Natural killer cell (primary cell): ENCODE measurements around the gene SMO. TPM values are rescaled to one million over a fixed set of nuclear protein-coding genes. Genes with fewer than 3 reads are reported as not detected.

Experiments
- ATAC-seq, 3 donors: fragments of 150-1000 bp in 2 of 3; fragments of 200-7000 bp in 1 of 3; cut with Tn5 transposase; 1 replicate in 1 of 3; 2 replicates in 2 of 3; pipeline ENCODE4 v1.10.0; 2021; ENCODE audit warnings: mild to moderate bottlenecking in 2 of 3, moderate library complexity in 2 of 3
- DNase-seq, 2 donors: peaks; one replicate each; pipeline versions ENCODE4 v3.0.0 to v3.0.0-alpha.2; 2013 to 2021; ENCODE audit warnings: mixed read lengths in 1 of 2
- H3K27ac ChIP-seq: one replicate; pipeline ENCODE4 v1.5.1; 2013; ENCODE audit warnings: mild to moderate bottlenecking, low read length
- H3K27me3 ChIP-seq: one replicate; pipeline ENCODE4 v1.6.1; 2013; ENCODE audit warnings: low read length; ENCODE audit not compliant: control insufficient read depth, insufficient read depth
- H3K36me3 ChIP-seq: one replicate; pipeline ENCODE4 v1.6.1; 2013; ENCODE audit warnings: low read length; ENCODE audit not compliant: control insufficient read depth, insufficient read depth
- H3K4me1 ChIP-seq: one replicate; pipeline ENCODE4 v1.6.1; 2013; ENCODE audit warnings: low read length; ENCODE audit not compliant: control insufficient read depth, insufficient read depth
- H3K4me3 ChIP-seq: one replicate; pipeline ENCODE4 v1.5.1; 2013; ENCODE audit warnings: low read length
- H3K9me3 ChIP-seq: one replicate; pipeline ENCODE4 v1.6.1; 2013; ENCODE audit warnings: low read length; ENCODE audit not compliant: control insufficient read depth, insufficient read depth
- H3K27ac Mint-ChIP-seq, 2 donors: one replicate each; pipeline ENCODE4 v1.8.0; 2022; ENCODE audit warnings: mild to moderate bottlenecking in 2 of 2, mixed read lengths in 2 of 2, moderate library complexity in 1 of 2
- H3K27me3 Mint-ChIP-seq, 2 donors: one replicate each; pipeline ENCODE4 v1.8.0; 2022; ENCODE audit warnings: low read depth in 2 of 2, mixed read lengths in 2 of 2
- H3K36me3 Mint-ChIP-seq: one replicate; pipeline ENCODE4 v1.8.0; 2022; ENCODE audit warnings: mixed read lengths
- H3K4me1 Mint-ChIP-seq, 2 donors: one replicate each; pipeline ENCODE4 v1.8.0; 2022; ENCODE audit warnings: mixed read lengths in 2 of 2
- H3K4me3 Mint-ChIP-seq: one replicate; pipeline ENCODE4 v1.8.0; 2022; ENCODE audit warnings: mild to moderate bottlenecking, moderate library complexity, mixed read lengths
- H3K9me3 Mint-ChIP-seq, 2 donors: one replicate each; pipeline ENCODE4 v1.8.0; 2022; ENCODE audit warnings: mixed read lengths in 2 of 2
- CTCF ChIP-seq: fragments of 200-600 bp; IDR thresholded peaks from one replicate; pipeline ENCODE4 v1.8.0; 2022; ENCODE audit warnings: antibody characterized with exemption
- WGBS: methylation state at CpG from one replicate; pipeline ENCODE4 v1.1.7; 2013; ENCODE audit warnings: missing lambda C conversion rate; ENCODE audit not compliant: insufficient coverage; 5-methylcytosine and 5-hydroxymethylcytosine counted together
- intact Hi-C: fragments of 100-400 bp; cut with micrococcal nuclease; formaldehyde crosslinking; loops from one replicate; pipeline ENCODE4 v1.14.2; 2022
- total RNA-seq, 4 donors: library from RNA; stranded (reverse); fragments of 120-200 nt in 1 of 4; gene quantifications; one replicate each; pipeline versions ENCODE4 v1.2.3 to v1.2.4, GENCODE V29; 2013 to 2022

Gene SMO
- total RNA-seq, 3 donors from 2014 or later (not counting 1 experiment from before 2014, with no cell fraction given) = 0.09 to 0.50 (median 0.50) TPM

- H3K9me3 Mint-ChIP-seq = no peaks in the 10 kb centered on the region
These were observed 38.9 kb upstream of the SMO start for GRCh38 chr7:129149511-129149910.

GRCh38 chr7:129150199-129150996 lies 38.0 kb upstream of the SMO start:
- peaks cover 0 to 15% of the 10 kb centered on the region in 2 donors for H3K27me3 Mint-ChIP-seq
- Histone ChIP-seq H3K27me3 (no peaks in the 10 kb centered on the region), H3K9me3 (no peaks in the 10 kb centered on the region), H3K27ac (no peak overlapping the region), H3K4me1 (peaks cover 32% of the 10 kb centered on the region), H3K4me3 (no peak overlapping the region), H3K36me3 (no peaks in the 10 kb centered on the region)
- H3K27ac Mint-ChIP-seq = no peak overlapping the region
- no peak for DNase-seq
- no peaks in the 10 kb centered on the region for H3K36me3 Mint-ChIP-seq
- no peaks in the 10 kb centered on the region for H3K9me3 Mint-ChIP-seq
- TF ChIP-seq CTCF = no peak
- no peak for ATAC-seq
- 66% methylated on average over 8 of the region's 8 CpGs for WGBS
- no peak overlapping the region for H3K4me3 Mint-ChIP-seq
- intact Hi-C loops = no loop called here
- peaks cover 0 to under 1% of the 10 kb centered on the region in 2 donors for H3K4me1 Mint-ChIP-seq

More at GRCh38 chr7:129149511-129149910, 38.9 kb upstream of the SMO start:
- 62% methylated on average over 7 of the region's 8 CpGs for WGBS
- no peaks in the 10 kb centered on the region for H3K36me3 ChIP-seq
- H3K4me3 ChIP-seq = no peak overlapping the region
- Mint-ChIP-seq H3K27ac (no peak overlapping the region), H3K36me3 (no peaks in the 10 kb centered on the region), H3K27me3 (peaks cover 0 to 18% of the 10 kb centered on the region in 2 donors), H3K4me1 (peaks cover 0 to 5% of the 10 kb centered on the region in 2 donors), H3K4me3 (no peak overlapping the region)
- no peak for DNase-seq
- H3K4me1 ChIP-seq = peaks cover 36% of the 10 kb centered on the region
- intact Hi-C loops = no loop called here
- no peak overlapping the region for H3K27ac ChIP-seq
- no peak for TF ChIP-seq CTCF
- no peaks in the 10 kb centered on the region for H3K27me3 ChIP-seq
- ATAC-seq = no peak
- no peaks in the 10 kb centered on the region for H3K9me3 ChIP-seq

- Mint-ChIP-seq H3K4me3 (no peak overlapping the region), H3K4me1 (no peaks in the 10 kb centered on the region), H3K9me3 (no peaks in the 10 kb centered on the region), H3K27me3 (peaks cover 0 to 3% of the 10 kb centered on the region in 2 donors), H3K36me3 (no peaks in the 10 kb centered on the region), H3K27ac (no peak overlapping the region)
- no peak for DNase-seq
- Histone ChIP-seq H3K9me3 (no peaks in the 10 kb centered on the region), H3K4me1 (peaks cover 3% of the 10 kb centered on the region), H3K27ac (no peak overlapping the region), H3K27me3 (no peaks in the 10 kb centered on the region), H3K4me3 (no peak overlapping the region), H3K36me3 (no peaks in the 10 kb centered on the region)
- intact Hi-C loops = no loop called here
- WGBS = 92% methylated on average over 9 of the region's 9 CpGs
- ATAC-seq = no peak
- no peak for TF ChIP-seq CTCF
These were observed 30.8 kb upstream of the SMO start for GRCh38 chr7:129157651-129158050.
